ENCODE data around the gene RBM4B.

The RBM4B gene

DNA sequence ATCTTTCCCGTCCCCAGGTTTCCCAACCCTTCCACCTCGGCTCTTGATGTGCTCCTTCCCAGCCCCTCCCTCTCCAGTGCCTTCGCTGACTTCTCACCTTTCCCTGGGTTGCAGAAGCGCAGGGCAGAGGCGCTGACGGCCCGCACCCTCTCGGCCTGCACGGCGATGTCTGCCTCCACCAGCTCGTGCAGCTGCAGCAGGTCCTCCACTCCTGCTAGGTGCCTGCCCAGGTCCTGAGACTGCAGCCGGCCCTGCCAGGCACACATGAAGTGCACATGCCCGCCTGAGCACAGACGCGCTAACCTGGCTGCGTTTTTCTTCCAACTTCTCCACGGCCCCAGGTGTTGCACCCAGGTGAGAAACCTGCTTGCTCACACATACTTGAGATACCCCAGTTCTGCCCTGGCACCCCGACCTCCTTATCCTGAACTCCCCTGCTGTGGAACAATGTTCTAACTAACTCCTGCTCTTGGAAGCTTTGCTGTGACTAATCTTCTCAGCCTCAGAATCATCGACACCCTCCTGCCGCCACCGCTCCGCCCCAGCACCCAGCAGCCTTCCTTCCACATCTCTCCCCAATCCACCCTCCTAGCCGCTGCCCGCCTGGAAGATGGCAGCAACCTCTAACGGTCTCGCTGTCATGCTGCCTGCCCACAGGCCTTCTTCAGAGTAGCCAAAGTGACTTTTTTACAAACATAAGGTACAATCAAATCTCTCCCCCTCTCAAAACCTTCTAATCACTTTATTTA, 28.1 kb upstream of the RBM4B start:
- Histone ChIP-seq H3K23ac (ENCODE audit: low read length) (no peak overlapping the region), H4K91ac (ENCODE audit: low read depth, low read length) (no peak overlapping the region), H3K4ac (ENCODE audit: low read depth, low read length) (no peak overlapping the region), H3K9me3 (ENCODE audit: insufficient read depth, low read depth, low read length) (no peaks in the 10 kb centered on the region), H3K9ac (ENCODE audit: low read length) (no peak overlapping the region), H3K27me3 (ENCODE audit: insufficient read depth, low read length) (no peaks in the 10 kb centered on the region), H4K8ac (ENCODE audit: low read depth, low read length) (no peak overlapping the region), H3K79me2 (ENCODE audit: control insufficient read depth, insufficient read depth, low read length, poor library complexity) (no peaks in the 10 kb centered on the region), H3K4me3 (ENCODE audit: low read depth, low read length) (no peak overlapping the region), H3K27ac (ENCODE audit: low read depth, low read length) (no peak overlapping the region), H2BK12ac (ENCODE audit: low read length) (no peak overlapping the region), H3K18ac (ENCODE audit: low read length) (no peak overlapping the region), H2AK5ac (ENCODE audit: low read length) (no peak overlapping the region), H3K4me1 (ENCODE audit: control insufficient read depth in 1 of 2, insufficient read depth in 2 of 2, low read length in 2 of 2) (no peaks in the 10 kb centered on the region), H2BK5ac (ENCODE audit: low read depth, low read length, poor library complexity) (no peak overlapping the region), H2BK120ac (ENCODE audit: insufficient read depth, low read length, poor library complexity) (no peak overlapping the region), H3K79me1 (ENCODE audit: low read length) (no peaks in the 10 kb centered on the region), H3K36me3 (ENCODE audit: control insufficient read depth in 1 of 2, insufficient read depth in 2 of 2, low read length in 2 of 2) (peaks cover 22 to 28% of the 10 kb centered on the region in 2 experiments), H4K12ac (ENCODE audit: low read depth, low read length) (peak overlapping the region; percentile 43), H2AFZ (ENCODE audit: insufficient read depth, low read length, poor library complexity) (no peak overlapping the region), H3K4me2 (ENCODE audit: low read length) (no peak overlapping the region), H3K14ac (ENCODE audit: low read length) (no peak overlapping the region)
- no peak for DNase-seq
- no CpG with 5 or more reads among the region's 26 CpGs for WGBS (ENCODE audit: extremely low coverage, insufficient coverage, insufficient read length)

DNA sequence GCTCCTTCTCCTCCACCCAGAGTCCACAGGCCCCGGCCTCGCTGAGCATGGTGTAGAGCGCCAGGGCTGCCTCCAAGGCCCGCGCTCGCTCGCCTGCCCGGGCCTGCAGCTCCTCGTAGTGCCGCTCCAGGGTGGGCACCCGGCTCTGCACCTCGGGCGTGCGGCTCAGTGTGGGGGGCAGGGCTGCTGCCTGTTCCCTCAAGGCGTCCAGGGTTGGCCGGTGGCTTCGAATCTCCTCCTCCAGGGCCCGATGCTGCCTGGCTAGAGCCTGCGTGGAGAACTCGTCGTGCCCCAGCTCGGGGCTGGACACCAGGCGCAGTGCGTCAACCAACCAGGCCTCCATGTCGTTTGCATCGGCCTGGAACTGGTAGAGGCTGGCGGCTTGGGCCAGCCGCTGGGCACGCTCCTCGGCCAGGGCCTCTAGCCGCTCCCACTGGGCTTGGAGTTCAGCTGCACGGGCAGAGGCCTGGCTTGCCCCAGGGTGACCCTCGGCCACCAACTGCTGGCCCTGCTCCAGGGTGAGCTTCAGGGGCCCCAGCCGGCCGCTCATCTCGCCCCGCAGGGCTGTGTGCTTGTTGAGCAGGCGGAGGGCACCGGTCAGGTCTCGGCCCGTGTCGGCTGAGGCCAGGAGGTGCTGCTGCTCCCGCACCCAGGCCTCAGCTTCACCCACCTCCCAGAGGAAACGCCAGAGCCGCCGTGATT, 27.1 kb upstream of the RBM4B start:
- H2BK120ac ChIP-seq (ENCODE audit: insufficient read depth, low read length, poor library complexity) = no peak overlapping the region
- no peaks in the 10 kb centered on the region for H3K4me1 ChIP-seq (ENCODE audit: control insufficient read depth in 1 of 2, insufficient read depth in 2 of 2, low read length in 2 of 2)
- no peak overlapping the region for H4K8ac ChIP-seq (ENCODE audit: low read depth, low read length)
- H2AK5ac ChIP-seq (ENCODE audit: low read length) = no peak overlapping the region
- H3K23ac ChIP-seq (ENCODE audit: low read length) = no peak overlapping the region
- H3K18ac ChIP-seq (ENCODE audit: low read length) = no peak overlapping the region
- H3K9ac ChIP-seq (ENCODE audit: low read length) = no peak overlapping the region
- no peak overlapping the region for H3K4me3 ChIP-seq (ENCODE audit: low read depth, low read length)
- H3K4me2 ChIP-seq (ENCODE audit: low read length) = no peak overlapping the region
- H3K9me3 ChIP-seq (ENCODE audit: insufficient read depth, low read depth, low read length) = no peaks in the 10 kb centered on the region
- DNase-seq = no peak
- H2BK5ac ChIP-seq (ENCODE audit: low read depth, low read length, poor library complexity) = no peak overlapping the region
- H4K12ac ChIP-seq (ENCODE audit: low read depth, low read length) = no peak overlapping the region
- no peak overlapping the region for H2AFZ ChIP-seq (ENCODE audit: insufficient read depth, low read length, poor library complexity)
- H3K27me3 ChIP-seq (ENCODE audit: insufficient read depth, low read length) = no peaks in the 10 kb centered on the region
- WGBS (ENCODE audit: extremely low coverage, insufficient coverage, insufficient read length) = no CpG with 5 or more reads among the region's 46 CpGs
- no peaks in the 10 kb centered on the region for H3K79me1 ChIP-seq (ENCODE audit: low read length)
- no peaks in the 10 kb centered on the region for H3K79me2 ChIP-seq (ENCODE audit: control insufficient read depth, insufficient read depth, low read length, poor library complexity)
- H3K27ac ChIP-seq (ENCODE audit: low read depth, low read length) = no peak overlapping the region
- no peak overlapping the region for H2BK12ac ChIP-seq (ENCODE audit: low read length)
- no peak overlapping the region for H3K4ac ChIP-seq (ENCODE audit: low read depth, low read length)
- no peak overlapping the region for H4K91ac ChIP-seq (ENCODE audit: low read depth, low read length)
- H3K14ac ChIP-seq (ENCODE audit: low read length) = no peak overlapping the region
- peaks cover 27 to 31% of the 10 kb centered on the region in 2 experiments for H3K36me3 ChIP-seq (ENCODE audit: control insufficient read depth in 1 of 2, insufficient read depth in 2 of 2, low read length in 2 of 2)

DNA sequence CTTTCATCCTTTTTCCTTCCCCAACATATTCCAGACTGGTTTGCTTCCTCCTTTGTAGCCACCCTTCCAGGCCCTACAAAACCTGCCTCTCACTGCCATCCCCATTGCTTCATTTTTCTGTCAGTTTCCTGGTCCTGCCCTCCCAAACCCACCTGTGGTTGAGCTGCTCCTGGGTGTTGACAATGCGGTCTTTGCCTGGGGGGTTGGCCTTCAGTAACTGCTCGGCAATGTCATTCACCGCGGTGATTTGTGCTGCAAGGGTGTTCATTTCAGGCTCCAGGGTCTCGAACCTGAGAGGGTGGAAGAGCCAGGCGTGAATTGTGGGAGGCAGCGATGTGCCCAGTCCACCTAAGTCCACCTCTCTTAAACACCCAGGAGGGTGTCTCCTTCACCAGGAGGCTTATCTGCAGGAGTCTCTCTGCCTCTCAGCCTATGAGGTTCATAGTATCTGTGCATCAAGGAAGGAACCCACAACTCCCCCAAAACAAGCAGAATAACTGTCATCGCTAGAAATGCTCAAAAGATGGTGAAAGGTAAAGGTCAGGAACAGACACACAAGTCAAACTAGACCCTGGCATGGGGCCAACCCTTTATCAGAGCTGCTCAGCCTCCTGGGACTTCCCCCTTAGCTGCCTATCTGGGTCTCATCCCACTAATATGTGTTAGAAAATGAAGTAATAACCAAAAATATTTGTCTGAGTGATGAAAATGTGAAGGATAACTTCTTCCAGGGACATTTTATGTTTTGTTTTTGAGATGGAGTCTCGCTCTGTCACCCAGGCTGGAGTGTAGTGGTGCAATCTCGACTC, 23.9 kb upstream of the RBM4B start:
- Histone ChIP-seq H3K18ac (ENCODE audit: low read length) (no peak overlapping the region), H3K23ac (ENCODE audit: low read length) (no peak overlapping the region), H2BK120ac (ENCODE audit: insufficient read depth, low read length, poor library complexity) (no peak overlapping the region), H4K91ac (ENCODE audit: low read depth, low read length) (no peak overlapping the region), H3K4me2 (ENCODE audit: low read length) (no peak overlapping the region), H4K12ac (ENCODE audit: low read depth, low read length) (no peak overlapping the region), H2BK12ac (ENCODE audit: low read length) (no peak overlapping the region), H3K79me2 (ENCODE audit: control insufficient read depth, insufficient read depth, low read length, poor library complexity) (no peaks in the 10 kb centered on the region), H3K9ac (ENCODE audit: low read length) (no peak overlapping the region), H2BK5ac (ENCODE audit: low read depth, low read length, poor library complexity) (no peak overlapping the region), H3K4me3 (ENCODE audit: low read depth, low read length) (no peak overlapping the region), H3K27ac (ENCODE audit: low read depth, low read length) (no peak overlapping the region), H2AK5ac (ENCODE audit: low read length) (no peak overlapping the region), H3K9me3 (ENCODE audit: insufficient read depth, low read depth, low read length) (peaks cover 4% of the 10 kb centered on the region), H3K27me3 (ENCODE audit: insufficient read depth, low read length) (no peaks in the 10 kb centered on the region), H2AFZ (ENCODE audit: insufficient read depth, low read length, poor library complexity) (no peak overlapping the region), H4K8ac (ENCODE audit: low read depth, low read length) (no peak overlapping the region), H3K4me1 (ENCODE audit: control insufficient read depth in 1 of 2, insufficient read depth in 2 of 2, low read length in 2 of 2) (no peaks in the 10 kb centered on the region), H3K4ac (ENCODE audit: low read depth, low read length) (no peak overlapping the region), H3K79me1 (ENCODE audit: low read length) (no peaks in the 10 kb centered on the region), H3K14ac (ENCODE audit: low read length) (no peak overlapping the region), H3K36me3 (ENCODE audit: control insufficient read depth in 1 of 2, insufficient read depth in 2 of 2, low read length in 2 of 2) (peaks cover 24 to 34% of the 10 kb centered on the region in 2 experiments)
- WGBS (ENCODE audit: extremely low coverage, insufficient coverage, insufficient read length) = no CpG with 5 or more reads among the region's 10 CpGs
- no peak for DNase-seq

DNA sequence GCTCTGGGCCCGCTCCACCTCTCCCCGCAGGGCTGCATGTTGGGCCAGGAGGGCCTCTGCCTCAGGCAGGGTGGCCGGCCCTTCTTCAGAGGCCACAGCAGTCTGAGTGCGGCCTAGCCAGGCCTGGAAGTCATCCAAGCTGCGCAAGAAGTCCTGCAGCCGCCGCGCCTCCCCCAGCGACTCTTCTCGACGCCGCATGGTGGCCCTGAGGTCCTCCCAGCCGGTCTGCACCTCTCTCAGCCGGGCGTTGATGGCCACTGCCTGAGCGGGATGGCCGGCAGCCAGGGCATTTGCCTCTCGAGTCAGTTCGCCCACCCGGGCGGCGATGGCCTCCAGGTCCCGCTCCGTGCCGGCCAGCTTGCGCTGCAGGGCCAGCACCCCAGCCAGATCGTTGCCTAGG, 23.1 kb upstream of the RBM4B start:
- Histone ChIP-seq H3K9ac (ENCODE audit: low read length) (no peak overlapping the region), H3K23ac (ENCODE audit: low read length) (no peak overlapping the region), H2AFZ (ENCODE audit: insufficient read depth, low read length, poor library complexity) (no peak overlapping the region), H2BK120ac (ENCODE audit: insufficient read depth, low read length, poor library complexity) (no peak overlapping the region), H3K27me3 (ENCODE audit: insufficient read depth, low read length) (no peaks in the 10 kb centered on the region), H3K79me2 (ENCODE audit: control insufficient read depth, insufficient read depth, low read length, poor library complexity) (no peaks in the 10 kb centered on the region), H4K8ac (ENCODE audit: low read depth, low read length) (no peak overlapping the region), H3K27ac (ENCODE audit: low read depth, low read length) (no peak overlapping the region), H2AK5ac (ENCODE audit: low read length) (no peak overlapping the region), H3K4me1 (ENCODE audit: control insufficient read depth in 1 of 2, insufficient read depth in 2 of 2, low read length in 2 of 2) (no peaks in the 10 kb centered on the region), H3K79me1 (ENCODE audit: low read length) (no peaks in the 10 kb centered on the region), H3K9me3 (ENCODE audit: insufficient read depth, low read depth, low read length) (peaks cover 4% of the 10 kb centered on the region), H4K91ac (ENCODE audit: low read depth, low read length) (no peak overlapping the region), H3K18ac (ENCODE audit: low read length) (no peak overlapping the region), H3K4me3 (ENCODE audit: low read depth, low read length) (no peak overlapping the region), H3K36me3 (ENCODE audit: control insufficient read depth in 1 of 2, insufficient read depth in 2 of 2, low read length in 2 of 2) (peaks cover 22 to 34% of the 10 kb centered on the region in 2 experiments), H3K14ac (ENCODE audit: low read length) (no peak overlapping the region), H4K12ac (ENCODE audit: low read depth, low read length) (no peak overlapping the region), H2BK12ac (ENCODE audit: low read length) (no peak overlapping the region), H2BK5ac (ENCODE audit: low read depth, low read length, poor library complexity) (no peak overlapping the region), H3K4me2 (ENCODE audit: low read length) (no peak overlapping the region), H3K4ac (ENCODE audit: low read depth, low read length) (no peak overlapping the region)
- WGBS (ENCODE audit: extremely low coverage, insufficient coverage, insufficient read length) = no CpG with 5 or more reads among the region's 27 CpGs
- DNase-seq = no peak

Measured in trophoblast cell (in vitro differentiated cells and primary cell).